GM18861 (cell line): ENCODE data around the gene RTF1.
"Not testable (repeated sequence)": the region's sequence is repeated elsewhere in the genome, so short reads cannot be mapped to it uniquely, and the experiment has no call there.

Experiments used
- ATAC-seq: cut with Tn5 transposase; IDR thresholded peaks from one replicate; pipeline ENCODE4 v1.9.1; 2021; ENCODE audit not compliant: unreplicated experiment

Gene RTF1

DNA sequence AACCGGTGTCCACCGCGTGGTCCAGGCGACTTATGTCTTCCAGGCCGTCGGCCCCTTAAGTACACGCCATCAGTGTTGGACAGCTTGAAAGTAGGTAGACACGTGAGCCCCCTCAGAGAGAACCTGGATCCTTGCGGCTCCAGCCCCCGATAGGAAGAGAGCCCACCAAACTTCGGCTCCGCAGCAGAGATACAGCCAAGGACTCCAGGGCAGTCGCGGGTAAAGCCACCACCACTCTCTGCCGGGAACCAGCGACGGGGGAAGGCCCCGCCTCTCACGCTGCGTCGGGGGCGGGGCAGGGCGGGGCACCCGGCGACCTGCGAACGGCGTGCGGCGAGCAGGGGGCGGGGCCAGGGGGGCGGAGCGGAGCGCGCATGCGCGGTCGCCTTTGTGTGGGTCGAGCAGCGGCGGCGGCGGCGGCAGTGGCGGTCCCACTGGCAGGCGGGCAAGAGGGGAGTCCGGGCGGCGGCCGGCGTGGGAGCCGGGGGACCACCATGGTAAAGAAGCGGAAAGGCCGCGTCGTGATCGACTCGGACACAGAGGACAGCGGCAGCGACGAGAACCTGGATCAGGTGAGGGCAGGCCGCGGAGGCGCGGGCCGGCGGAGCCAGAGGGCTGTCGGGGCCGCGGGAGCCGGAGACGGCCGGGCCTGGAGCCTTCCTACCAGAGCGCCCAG, at the start of gene RTF1:
Gene RTF1 (plus strand): TSS at position 354 of the 676 bp plus-strand sequence. CDS start 21 bp downstream, at position 375.
- ATAC-seq = peak; percentile 59

DNA sequence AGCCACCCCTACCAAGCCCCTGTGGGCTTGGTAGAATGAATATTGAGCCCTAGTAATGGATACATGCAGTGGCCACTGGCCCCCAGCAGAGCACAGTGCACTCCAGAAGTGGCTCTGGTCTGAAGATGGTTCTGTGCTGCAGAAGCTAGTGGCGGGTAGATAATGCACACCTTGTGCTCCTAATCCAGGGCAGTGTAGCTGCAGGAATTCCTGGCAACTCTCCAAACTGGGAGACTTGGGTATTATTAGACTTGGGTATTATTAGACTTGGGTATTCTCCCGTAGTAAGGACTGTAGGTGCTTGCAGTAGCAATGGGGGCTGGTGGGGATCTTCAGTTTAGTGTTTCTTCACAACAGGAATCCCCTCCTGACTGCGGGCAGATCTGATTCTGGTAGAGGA, 49.5 kb upstream of the RTF1 start:
- ATAC-seq = no peak

DNA sequence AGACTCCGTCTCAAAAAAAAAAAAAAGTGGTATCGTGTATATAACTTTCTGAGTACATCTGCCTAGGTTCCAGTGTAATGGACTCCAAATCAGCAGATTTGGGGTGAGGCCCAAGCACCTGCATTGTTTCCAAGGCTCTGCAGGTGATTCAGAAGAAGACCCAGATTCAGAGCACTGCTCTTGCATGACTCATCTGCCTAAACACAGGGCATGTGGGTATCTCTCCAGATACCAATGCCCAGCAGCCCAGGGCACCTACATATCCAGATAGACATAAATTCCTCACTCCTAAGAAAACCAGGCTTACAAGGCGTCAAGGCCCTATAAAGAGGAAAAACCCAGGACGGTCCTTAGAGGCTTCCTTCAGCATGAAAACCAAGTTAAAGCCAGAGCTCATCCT, 38.9 kb upstream of the RTF1 start:
- ATAC-seq = no peak

DNA sequence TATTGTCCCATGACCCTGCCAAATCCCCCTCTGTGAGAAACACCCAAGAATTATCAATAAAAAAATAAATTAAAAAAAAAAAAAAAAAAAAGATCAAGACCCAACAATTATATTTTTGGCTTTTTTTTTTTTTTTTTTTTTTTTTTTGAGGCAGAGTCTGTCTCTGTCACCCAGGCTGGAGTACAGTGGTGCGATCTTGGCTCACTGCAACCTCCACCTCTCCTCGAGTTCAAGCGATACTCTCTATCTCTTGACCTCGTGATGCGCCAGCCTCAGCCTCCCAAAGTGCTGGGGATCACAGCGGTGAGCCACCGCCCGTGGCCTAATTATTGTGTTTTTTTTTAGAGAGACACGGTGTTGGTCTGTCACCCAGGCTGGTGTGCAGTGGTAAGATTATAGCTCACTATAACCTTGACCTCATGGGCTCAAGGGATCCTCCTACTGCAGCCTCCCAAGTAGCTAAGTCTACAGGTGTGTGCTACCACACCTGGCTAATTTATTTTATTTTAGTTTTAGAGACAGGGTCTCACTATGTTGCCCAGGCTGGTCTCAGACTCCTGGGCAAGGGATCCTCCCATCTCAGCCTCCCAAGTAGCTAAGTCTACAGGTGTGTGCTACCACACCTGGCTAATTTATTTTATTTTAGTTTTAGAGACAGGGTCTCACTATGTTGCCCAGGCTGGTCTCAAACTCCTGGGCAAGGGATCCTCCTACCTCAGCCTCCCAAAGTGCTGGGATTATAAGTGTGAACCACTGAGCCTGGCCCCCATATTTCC, 32.7 kb upstream of the RTF1 start:
- not testable (repeated sequence) for ATAC-seq

DNA sequence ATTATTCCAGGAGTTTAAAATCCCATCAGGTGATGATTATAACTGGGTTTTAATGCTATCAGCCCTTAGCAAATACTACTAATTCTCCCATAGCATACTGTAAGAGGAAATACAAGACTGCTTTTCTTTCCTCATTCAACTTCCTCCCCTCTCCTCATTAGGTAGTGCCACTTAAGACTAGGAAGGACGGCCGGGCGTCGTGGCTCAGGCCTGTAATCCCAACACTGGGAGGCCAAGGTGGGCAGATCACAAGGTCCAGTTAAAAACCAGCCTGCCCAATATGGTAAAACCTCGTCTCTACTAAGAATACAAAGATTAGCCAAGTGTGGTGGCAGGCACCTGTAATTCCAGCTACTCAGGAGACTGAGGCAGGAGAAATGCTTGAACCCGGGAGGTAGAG, 29.2 kb upstream of the RTF1 start:
- no peak for ATAC-seq

DNA sequence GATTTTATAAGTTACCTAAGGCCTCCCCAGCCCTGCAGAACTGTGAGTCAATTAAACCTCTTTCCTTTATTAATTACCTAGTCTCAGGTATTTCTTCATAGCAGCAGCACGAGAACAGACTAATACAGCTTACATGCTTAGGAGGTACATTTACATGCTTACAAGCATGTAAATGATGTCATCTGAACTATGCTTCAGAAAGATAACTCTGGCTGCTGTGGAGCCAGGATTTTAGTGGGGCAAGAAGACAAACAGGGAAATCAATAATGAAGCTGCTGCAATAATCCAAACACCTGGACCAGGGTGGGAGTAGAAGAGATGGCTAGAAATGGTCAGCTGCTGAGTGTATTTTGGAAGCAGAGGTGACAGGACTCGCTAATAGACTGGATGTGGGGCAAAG, 24.2 kb upstream of the RTF1 start:
- ATAC-seq = no peak

DNA sequence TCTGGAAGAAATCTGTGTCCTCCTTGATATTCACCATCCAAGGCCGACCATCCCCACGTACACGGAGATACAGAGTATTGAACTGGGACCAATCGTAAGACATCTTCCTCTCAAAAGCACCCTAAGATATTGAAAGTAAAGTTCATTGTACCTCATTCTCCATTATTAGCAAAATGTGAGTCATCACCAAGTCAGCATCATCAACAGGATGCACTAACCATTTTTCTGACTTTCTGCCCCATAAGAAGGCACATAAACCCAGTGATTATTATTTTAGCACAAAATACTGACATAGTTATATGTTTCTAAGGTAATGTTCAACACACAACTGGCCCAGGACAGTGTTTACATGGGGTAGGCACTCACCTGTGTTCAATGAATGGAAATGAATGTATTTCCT, 22.0 kb upstream of the RTF1 start:
- no peak for ATAC-seq

DNA sequence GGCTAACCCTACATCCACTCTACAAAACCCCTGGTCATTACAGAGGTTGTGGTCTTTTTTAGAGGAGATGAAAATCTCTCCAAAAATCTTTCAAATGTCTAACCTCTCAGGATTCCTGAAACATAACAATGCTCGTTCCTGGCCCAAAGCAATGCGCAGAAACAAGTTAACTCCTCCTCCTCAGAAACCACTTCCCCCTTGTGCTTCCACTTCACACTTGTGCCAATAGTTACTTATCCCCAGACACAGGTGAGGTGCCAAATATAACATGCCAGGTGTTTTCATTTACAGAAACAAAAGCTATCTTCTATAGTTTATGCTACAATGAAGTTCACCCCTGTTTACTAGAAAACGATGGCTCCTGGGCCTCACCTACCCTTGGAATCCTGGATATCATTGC, 20.8 kb upstream of the RTF1 start:
- ATAC-seq = no peak

DNA sequence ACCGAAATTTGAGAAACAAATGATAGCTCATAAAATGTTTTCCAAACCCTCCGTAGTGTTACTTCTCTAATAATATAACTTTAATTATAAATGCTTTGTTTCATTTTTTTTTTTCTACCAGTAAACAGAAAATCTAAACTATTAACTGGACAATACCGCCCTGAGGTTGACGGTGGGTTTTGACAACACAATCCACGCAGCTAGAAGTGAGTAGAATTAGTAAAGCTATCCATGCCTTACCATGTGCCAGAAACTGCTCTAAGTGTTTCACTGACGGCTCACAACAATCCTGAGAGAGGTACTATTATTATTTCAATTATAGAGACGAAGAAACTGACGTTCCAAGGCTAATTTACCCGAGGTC, 15.0 kb upstream of the RTF1 start:
- no peak for ATAC-seq

DNA sequence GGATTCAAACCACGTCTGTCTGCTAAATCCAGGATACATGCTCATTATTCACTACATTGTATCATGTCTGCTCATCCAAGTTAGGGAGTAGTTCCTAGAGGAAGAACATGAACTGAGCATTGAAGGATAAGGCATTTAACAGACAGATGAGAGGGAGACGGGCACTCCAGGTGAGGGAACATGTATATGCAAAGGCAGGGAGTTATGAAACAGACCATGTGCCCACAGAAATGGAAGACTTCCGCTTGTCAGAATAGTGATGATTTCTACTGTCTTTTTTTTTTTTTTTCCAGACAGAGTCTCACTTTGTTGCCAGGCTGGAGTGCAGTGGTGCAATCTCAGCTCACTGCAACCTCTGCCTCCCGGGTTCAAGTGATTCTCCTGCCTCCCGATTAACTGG, 9.6 kb upstream of the RTF1 start:
- ATAC-seq = no peak

DNA sequence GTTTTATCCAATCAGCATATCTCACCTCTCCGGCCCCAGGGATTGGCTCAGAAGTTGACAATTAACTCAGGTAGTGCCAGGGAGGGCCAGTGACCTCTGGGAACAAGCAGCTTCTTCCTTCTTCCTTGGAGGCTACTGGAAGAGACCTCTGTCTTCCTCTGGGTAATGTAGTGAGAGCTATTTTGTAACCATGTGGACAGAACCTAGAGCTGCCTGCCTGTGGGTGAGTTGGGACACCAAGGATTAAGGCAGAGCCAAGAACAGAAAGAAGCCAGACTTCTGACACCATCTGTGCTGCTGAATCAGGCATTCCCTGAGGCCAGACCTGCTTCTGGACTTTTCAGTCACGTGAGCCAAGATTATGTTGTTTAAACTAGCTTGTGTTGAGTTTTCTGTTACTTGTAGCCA, 8.7 kb upstream of the RTF1 start:
- no peak for ATAC-seq

DNA sequence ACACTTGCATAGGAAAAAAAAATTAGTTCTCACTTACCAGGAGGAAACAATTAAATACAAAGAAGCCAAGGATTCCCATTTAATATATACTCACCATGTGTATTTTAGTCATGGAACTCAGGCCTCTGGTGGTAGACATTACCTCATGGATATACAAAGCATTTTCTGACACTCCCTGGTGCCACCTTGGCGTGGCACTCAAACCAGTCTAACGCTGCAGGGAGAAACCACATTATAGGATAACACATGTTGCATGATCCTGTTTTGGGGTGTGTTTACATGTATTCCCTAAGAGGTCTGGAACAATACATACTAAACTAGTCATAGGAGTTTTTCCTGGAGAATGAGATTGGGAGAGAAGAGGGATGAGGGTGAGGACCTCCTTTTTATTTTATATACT, 5.9 kb upstream of the RTF1 start:
- no peak for ATAC-seq

DNA sequence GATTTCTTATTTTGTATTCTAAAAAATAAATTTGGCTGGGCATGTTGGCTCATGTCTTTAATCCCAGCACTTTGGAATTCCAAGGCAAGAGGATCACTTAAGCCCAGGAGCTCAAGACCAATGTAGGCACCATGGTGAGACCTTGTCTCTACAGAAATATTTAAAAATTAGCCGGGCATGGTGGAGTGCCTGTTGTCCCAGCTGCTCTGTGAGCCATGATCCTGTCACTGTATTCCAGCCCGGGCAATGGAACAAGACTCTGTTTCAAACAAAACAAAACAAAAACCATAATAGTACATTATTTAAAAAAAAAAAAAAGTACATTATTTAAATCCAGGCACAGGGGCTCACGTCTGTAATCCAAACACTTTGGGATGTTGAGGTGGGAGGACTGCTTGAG, 5.5 kb upstream of the RTF1 start:
- no peak for ATAC-seq

DNA sequence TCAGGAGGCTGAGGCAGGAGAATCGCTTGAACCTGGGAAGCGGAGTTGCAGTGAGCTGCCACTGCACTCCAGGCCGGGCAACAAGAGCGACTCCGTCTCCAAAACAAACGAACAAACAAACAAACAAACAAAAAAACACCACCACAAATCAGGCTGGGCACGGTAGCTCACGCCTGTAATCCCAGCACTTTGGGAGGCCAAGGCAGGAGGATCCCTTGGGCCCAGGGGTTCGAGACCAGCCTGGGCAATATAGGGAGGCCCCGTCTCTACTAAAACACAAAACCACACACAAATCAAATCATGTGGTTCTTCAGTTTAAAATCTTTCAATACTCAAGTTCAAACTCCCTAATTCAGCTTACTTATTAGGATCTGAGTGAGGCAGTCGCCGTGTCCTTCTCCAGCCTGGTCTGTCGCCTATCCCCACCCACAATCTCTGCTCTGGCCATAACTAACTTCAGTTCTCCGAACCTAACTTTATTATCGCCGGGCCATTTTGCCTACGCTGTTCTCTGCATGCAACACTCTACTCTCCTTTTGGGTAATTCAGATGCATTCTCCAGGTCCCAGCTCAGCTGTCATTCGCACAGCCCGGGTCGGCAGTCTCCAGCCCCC, 660 bp upstream of the RTF1 start:
- peak; percentile 20 for ATAC-seq

DNA sequence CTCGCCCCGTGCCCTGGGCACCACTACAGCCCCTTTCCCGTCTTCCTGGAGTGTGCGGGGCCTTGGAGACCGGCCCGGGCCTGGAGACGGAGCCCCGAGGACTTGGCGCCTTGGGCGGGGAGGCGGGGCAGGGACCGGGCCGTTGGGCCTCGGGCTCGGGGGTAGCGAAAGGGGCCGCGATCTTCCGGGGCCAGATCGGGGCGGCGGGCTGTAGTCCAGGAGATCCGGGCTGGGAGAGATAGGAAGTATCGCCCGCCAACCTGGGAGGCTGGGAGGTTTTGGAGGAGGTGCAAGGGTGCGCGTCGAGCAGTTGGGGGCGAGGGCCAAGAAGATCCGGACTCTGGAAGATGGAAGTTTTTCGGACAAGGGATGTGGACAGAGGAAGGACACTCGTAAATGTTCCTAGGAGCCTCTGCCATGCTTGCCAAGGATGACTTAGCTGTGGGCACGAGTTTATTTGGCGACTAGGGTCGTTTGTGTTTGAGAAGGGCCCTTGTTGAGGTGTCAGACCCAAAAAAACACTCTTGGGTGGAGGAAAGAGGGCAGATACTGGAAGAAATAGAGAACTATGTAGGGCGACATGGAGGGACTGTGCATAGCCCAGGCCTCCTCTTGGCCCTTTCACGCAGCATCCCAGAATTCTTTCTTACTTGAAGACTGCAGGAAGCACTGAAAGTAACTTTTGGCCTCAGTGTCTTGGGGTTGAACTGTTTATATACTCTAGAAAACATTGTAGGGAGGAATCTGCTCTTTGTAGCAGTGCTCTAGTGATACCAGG, 712 bp downstream of the RTF1 start:
- peak; percentile 22 for ATAC-seq

DNA sequence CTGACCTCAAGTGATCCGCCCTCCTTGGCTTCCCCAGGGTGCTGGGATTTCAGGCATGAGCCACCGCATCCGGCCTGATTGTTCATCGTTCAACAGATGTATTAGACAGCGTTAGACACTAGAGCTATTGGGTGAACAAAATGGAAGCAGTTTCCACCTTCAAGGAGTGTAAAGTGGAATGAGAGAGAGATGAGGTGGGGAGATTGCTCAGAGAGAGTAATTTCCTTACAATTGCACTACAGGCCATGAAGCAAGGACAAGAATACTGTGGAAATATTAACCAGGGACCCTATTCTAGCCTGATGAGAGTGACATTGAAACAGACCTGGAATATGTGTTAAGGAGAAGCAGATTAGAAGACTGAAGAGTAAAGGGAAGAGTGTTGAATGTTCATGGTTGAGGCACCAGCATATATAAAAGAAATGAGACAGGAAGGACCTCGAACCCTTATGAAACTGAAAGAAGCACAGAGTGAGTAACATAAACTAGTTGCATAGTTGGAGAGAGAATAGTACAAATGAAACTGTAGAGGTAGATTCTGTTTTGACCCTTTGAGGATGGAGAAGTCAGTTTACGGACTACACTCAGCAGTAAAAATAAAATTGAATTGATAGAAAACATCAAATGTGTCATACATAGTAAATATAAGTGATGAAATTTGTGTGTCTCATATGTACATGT, 7.2 kb downstream of the RTF1 start:
- peak; percentile 84 for ATAC-seq

DNA sequence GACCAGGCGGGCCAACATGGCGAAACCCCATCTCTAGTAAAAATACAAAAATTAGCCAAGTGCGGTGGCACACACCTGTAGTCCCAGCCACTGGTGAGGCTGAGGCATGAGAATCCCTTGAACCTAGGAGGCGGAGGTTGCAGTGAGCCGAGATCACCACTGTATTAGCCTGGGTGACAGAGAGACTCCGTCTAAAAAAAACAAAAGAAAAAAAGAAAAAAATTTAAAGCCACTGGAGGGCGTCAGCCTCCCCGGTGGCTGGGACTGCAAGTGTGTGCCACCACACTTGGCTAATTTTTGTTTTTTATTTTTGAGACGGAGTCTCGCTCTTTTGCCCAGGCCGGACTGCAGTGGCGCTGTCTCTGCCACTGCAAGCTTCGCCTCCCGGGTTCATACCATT, 7.9 kb downstream of the RTF1 start:
- ATAC-seq = no peak

DNA sequence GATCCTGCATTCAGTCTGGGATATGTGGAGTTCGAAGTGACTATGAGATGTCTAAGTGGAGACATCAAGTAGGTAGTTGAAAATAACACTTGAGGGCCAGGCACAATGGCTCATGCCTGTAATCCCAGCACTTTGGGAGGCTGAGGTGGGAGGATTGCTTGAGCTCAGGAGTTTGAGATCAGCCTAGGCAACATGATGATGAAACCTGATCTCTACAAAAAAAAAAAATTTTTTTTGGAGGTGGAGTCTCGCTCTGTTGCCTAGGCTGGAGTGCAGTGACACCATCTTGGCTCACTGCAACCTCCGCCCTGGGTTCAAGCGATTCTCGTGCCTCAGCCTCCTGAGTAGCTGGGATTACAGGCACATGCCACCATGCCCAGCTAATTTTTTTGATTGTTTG, 9.0 kb downstream of the RTF1 start:
- not testable (repeated sequence) for ATAC-seq

DNA sequence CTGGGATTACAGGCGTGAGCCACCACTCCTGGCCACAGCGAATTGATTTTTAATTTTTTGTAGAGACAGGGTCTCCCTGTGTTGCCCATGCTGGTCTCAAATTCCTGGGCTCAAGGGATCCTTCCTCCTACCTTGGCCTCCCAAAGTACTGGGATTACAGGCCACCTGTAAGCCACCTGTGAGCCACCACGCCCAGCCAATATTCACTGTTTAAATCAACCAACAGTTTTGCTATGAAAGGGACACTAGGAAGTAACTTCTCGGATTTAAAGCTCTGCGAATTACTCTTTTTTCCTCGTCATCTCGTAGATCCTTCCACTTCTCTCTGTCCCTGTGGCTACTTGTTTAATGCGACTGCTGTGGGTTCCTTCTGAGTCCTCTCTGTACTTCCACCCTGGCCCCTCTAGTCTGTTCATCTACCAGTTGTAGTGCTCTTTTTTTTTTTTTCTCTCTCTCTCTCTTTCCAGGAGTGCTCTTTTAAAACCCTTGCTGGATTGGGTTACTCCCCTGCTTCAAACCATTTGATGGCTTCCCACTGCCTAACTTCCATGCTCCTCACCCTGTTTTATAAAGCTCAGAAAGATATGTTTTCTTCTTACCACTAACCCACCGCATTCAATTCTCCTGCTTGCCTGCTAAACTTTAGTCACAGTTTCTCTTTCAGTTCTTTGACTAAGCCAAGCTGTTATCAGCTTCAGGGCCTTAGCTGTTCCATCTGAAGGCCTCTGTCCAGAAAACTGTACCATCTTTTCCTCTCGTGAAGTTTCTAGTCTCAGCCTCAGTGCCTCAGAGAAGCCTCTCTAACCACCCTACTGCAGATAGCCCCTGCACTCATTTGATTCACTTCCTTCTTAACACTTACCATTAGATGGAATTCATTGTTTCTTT, 12.4 kb downstream of the RTF1 start:
- ATAC-seq = no peak
